SH-SY5Y (cell line): ENCODE results near the gene FHDC1.

Experiments
- GATA2 ChIP-seq: IDR thresholded peaks from 2 replicates; pipeline ENCODE4 v1.6.1; 2011; ENCODE audit warnings: mild to moderate bottlenecking, low read depth, low read length
- GATA3 ChIP-seq: IDR thresholded peaks from 2 replicates; pipeline ENCODE4 v1.6.1; 2011; ENCODE audit warnings: low read depth, mild to moderate bottlenecking, low read length, moderate library complexity

Gene FHDC1, protein sequence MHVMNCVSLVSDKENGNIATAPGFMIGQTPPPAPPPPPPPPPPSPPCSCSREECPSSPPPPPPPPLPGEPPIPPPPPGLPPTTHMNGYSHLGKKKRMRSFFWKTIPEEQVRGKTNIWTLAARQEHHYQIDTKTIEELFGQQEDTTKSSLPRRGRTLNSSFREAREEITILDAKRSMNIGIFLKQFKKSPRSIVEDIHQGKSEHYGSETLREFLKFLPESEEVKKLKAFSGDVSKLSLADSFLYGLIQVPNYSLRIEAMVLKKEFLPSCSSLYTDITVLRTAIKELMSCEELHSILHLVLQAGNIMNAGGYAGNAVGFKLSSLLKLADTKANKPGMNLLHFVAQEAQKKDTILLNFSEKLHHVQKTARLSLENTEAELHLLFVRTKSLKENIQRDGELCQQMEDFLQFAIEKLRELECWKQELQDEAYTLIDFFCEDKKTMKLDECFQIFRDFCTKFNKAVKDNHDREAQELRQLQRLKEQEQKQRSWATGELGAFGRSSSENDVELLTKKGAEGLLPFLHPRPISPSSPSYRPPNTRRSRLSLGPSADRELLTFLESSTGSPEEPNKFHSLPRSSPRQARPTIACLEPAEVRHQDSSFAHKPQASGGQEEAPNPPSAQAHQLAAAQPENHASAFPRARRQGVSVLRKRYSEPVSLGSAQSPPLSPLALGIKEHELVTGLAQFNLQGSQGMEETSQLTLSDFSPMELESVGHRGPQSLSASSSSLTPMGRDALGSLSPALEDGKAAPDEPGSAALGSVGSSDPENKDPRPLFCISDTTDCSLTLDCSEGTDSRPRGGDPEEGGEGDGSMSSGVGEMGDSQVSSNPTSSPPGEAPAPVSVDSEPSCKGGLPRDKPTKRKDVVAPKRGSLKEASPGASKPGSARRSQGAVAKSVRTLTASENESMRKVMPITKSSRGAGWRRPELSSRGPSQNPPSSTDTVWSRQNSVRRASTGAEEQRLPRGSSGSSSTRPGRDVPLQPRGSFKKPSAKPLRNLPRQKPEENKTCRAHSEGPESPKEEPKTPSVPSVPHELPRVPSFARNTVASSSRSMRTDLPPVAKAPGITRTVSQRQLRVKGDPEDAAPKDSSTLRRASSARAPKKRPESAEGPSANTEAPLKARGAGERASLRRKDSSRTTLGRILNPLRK

DNA sequence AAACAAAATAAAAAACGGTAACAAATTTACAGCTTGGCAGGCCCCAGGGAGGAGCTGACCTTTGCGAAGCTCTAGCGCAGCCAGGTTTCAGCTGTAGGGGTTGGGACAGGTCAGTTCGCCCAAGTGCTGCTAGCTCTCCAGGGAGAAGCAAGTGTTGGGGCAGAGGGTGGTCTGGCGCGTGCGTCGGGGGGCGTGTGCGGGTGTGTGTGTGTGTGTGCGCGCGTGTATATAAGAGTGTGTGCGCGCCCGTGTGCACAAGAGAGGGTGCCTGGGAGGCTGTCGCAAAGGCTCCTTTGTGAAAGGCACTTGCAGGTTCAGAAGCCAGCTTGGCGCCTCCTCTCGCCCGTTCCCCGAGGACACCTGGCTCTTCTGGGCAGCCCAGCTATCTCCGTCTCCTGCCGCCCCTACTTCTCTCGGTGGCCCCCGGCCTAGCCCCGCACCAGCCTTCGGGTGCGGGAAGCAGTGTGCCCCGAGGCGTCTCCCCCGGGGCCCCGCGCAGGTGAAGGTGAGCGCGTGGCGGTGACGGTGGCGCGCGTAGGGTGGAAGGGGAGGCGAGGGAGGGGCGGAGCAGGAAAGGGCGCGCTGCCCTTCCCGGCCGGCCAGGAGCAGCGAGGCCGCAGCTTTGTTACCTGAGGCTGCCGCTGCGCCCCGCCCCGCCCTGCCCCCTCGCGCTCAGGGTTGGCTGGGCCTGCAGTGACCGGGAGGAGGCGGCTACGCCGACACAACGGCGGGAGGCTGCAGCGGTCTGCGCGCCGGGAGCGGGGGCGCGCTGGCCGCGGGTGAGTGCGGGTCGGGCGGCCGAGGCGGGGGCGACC lies at the start of gene FHDC1:
Gene FHDC1 (plus strand): TSS at position 693 of the 815 bp plus-strand sequence. CDS start 6,735 bp downstream, outside the sequence.
- TF ChIP-seq GATA3 (no peak), GATA2 (no peak)

DNA sequence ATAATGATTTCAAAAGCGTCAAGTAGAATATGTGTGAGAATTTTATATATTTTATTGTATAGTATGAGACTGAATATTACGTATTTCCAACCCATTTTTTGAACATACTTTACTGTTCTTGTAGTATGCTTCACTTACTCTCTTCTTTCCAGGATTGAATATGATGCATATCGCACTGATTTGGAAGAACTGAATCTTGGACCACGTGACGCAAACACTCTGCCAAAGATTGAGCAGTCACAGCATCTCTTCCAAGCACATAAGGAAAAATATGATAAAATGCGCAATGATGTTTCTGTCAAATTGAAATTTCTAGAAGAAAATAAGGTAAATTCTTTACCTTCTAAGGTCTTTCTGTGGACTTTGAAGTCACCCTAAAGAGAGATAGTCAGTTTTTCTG lies 48.1 kb upstream of the FHDC1 start:
- no peak for TF ChIP-seq GATA3
- TF ChIP-seq GATA2: no peak

DNA sequence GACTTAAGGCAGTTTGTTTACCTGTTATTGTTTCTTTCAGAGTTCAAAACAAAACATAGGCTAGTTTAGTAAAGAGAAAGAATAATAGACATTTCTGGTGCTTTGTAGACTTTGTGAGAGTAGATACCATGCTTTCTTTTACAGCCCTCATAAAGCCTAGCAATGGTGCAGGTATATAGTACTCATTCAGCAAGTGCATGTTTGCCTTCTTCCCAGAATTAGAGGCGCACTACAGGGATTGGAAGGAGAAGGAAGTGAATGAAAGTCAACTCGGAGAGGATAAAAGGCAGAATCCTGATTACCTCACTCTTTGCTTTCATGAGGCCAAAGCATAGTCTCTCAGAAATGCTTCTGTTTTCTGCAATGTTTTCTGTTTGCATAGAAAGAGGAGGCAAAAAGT lies 43.1 kb upstream of the FHDC1 start:
- TF ChIP-seq GATA2: no peak
- TF ChIP-seq GATA3: no peak

DNA sequence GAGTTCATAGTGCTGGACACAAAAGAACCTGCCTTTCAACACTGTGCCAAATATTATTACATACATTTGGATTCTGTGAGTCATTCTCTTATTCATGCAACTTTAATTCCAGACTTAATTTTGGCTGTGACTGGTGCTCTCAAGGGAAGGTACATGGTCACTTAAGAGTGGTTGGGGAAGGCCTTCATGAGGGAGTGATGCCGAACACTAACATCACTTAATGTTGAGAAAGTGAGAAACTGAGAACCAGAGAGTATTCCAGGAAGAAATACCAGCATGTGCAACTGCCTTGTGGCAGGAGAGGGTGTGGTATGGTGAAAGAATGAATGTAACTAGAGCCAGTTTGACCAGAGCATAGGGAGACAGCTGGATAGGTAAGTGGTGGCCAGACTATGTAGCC lies 41.5 kb upstream of the FHDC1 start:
- TF ChIP-seq GATA3: no peak
- TF ChIP-seq GATA2: no peak

DNA sequence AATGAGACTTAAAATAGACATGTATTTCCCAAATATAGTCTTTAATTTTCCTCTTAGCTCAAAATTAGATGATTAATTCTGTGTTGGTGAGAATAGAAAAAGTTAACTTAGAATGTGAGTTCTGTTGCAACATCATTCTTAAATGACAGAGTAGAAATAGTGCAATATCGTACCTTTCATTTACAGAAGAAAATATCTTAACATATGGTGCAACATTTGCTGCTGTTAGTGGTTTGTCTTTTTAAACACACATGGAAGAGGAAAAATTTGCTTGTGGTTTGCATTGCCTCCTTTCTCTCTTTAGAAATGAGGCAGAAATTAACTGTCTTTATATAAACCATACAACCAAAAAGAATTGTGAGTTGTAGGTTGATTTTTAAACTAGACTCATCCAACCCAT lies 39.3 kb upstream of the FHDC1 start:
- TF ChIP-seq GATA3: no peak
- TF ChIP-seq GATA2: no peak

DNA sequence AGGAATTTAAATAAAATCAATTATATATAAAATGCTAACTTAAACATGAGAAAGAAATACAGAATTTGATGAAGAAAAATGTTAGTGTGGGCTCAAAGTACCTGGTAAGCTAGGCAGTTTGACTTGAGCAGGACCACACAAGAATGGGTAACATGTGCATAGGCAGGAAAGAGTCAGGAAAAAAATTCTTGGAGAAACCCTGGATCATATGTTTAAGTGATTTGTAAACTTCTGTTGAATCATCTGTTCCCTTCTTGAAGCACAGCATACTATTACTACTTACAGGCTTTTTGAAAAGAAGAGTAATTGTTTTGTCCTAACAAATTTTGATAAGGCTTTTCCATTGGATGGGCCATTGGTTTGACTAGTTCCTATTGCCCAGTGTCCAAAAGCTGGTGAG lies 37.5 kb upstream of the FHDC1 start:
- TF ChIP-seq GATA3 (no peak), GATA2 (no peak)

DNA sequence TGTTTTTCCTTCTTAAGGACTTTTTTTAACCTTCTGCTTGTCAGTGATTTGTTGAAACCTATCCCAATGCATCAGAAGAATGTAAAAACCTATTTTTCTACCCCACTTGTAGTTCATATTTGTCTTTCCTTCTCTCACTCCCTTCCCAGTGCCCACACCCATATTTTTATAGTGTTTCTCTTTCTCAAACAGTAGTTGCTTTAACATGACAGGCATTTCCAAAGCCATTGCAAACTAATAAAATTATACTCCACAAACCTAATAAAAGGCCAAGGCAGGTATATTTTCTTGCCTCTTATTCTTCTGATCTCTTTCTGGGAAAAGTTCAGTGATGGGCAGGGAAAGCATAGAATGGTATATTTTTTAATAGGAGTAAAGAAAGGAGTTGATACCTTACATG lies 35.7 kb upstream of the FHDC1 start:
- TF ChIP-seq GATA3 (no peak), GATA2 (no peak)

DNA sequence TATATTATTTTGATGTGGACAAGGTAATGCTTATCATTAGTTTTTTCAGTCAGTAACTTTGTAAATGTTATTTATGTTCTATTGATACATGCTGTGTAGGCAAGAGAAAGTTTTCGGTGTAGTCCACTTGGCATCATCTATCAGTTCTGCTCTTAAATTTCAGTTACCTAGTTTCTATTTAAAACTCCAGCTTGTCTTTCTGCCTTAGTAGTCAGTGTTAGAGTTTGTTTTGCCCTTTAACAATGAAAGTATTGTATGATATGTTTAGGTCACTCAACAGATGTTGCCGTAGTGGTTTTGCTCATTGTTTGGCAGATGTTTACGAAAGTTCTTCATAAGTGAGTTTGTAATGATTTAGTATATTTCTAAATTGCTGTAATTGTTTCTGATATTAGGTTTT lies 34.9 kb upstream of the FHDC1 start:
- TF ChIP-seq GATA3: no peak
- no peak for TF ChIP-seq GATA2

DNA sequence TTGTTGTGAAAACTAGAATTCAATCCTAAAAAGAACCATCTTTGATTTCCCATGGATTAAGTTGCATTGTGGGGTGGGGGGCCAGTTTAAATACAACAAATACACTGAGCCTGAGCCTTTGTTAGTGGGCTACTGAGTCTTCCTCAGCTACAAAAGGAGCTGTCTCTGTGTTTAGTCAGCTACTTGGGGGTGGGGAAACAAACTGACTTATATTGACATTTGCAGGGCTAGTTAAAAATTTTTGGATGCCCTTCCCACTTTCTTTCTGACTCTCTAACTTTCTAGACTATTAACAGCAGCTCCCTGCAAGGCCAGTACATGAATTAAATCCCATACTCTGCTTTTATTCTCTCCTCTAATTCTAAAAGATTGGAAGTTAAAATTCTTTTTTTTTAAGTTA lies 32.5 kb upstream of the FHDC1 start:
- TF ChIP-seq GATA3: no peak
- TF ChIP-seq GATA2: no peak

DNA sequence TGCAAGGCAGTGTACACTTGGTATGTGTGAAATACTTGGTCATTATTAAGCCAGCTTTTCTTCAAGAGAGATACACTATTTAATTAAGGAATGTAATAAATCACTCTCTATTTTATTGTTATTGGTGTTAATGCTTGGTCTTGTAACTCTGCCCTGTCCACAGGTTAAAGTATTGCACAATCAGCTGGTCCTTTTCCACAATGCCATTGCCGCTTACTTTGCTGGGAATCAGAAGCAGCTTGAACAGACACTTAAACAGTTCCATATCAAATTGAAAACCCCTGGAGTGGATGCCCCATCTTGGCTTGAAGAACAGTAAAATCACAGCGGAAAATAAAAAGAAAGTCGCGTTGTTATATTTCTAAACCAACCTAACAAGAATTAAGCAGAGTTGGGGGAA lies 26.2 kb upstream of the FHDC1 start:
- TF ChIP-seq GATA2: no peak

DNA sequence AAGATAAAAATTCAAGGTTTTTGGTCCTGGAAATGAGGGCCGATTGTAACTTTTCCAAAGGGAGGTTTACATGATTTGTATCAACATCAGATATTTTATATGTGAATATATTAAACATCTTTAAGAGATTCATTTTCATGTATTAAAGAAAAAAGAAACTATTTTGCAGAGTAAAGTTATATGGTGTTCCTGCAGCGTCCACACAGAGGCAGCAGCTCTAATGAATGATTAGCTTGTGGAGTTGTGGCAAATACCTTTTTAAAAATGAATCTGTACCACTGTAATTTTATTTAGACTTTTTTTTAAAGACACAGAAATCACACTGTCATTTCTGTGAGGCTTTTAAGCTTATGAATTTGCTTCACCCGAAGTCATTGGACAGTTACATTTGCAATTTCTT lies 25.6 kb upstream of the FHDC1 start:
- TF ChIP-seq GATA3: no peak
- TF ChIP-seq GATA2: no peak

DNA sequence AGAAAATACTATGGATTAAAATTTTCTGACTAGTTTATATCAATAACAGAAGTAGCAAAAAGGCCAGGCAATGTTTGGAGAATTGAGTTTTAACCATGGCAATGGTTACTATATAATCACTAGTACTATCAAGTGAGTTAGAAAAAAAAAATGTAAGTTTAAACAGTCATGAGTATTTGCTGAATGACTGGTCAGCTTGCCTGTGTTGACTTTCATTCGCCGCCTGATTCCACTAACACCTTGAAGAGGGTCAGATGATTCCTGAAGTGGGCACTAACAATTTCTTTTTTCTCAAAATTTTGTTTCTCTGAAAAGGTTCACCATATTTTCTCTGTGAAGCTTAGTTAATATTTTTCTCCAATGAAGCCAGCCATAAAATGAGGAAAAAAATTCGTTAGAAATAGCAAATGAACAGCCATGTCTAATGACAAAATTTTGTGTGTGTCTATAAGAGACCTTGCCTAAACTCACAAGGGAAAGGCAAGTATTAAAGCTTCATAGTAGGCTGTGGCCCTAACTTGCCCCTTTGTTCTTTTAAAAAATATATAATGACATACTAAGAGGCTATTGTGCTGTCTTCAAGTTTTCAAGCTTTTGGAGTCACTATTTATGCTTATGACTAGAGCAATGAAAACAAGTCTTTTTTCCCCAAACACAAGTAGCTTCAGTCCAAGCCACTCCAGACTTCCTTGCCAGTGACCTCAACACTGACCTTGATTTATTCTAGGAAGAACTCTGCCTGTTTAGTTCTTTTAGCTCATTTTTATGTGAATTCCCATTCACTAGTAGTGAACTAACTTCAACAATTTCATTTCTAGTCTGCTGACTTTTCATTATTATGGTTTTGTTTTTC lies 18.4 kb upstream of the FHDC1 start:
- TF ChIP-seq GATA2: no peak

DNA sequence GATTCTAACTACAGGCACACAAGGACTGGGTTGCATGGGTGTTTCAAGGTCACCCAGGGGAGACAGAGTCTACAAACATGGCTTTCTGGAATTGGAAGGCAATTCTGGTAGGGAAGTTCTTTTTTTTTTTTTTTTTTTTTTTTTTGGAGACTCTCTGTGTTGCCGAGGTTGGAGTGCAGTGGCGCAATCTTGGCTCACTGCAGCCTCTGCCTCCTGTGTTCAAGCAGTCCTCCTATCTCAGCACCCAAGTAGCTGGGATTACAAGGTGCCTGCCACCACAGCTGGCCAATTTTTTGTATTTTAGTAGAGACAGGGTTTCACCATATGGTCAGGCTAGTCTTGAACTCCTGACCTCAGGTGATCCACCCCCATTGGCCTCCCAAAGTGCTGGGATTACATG lies 16.3 kb upstream of the FHDC1 start:
- TF ChIP-seq GATA2: no peak
- no peak for TF ChIP-seq GATA3

DNA sequence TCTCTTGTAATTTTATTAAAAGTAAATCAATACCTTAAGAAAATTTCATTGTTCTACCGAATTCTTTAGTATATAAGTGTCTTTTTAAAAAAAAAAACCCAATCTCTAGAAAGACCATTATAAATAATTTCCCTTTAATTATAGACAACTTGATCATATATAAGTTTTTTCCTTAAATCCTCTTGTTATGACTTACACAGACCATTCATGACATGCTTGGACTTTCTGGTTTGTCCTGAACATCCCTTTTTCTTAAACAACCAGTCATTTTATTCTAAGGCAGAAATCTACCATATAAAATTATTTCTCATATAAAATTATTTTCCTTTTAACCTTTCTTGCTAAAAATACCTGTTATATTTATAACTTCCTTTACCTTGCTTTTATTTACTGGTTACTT lies 15.4 kb upstream of the FHDC1 start:
- TF ChIP-seq GATA3 (no peak), GATA2 (no peak)
